Caco-2 (cell line): ENCODE data around the gene NUP133. TPM values are rescaled to one million over a fixed set of nuclear protein-coding genes. Genes with fewer than 3 reads are reported as not detected.

Experiments used
- BruUV-seq: library from RNA; stranded (reverse); fragments of 400-500 nt; replicated peaks from 2 replicates; lab custom pipeline; 2021; lab: Mats Ljungman, UMichigan
- CTCF ChIA-PET: fragments of 300-600 bp; sonication (Branson Sonifier 250); formaldehyde crosslinking; loops from one replicate; lab custom pipeline; 2022; ENCODE audit warnings: antibody characterized with exemption; lab: Charles Lee
- POLR2A ChIA-PET: fragments of 300-600 bp; sonication (Branson Sonifier 250); formaldehyde crosslinking; loops from one replicate; lab custom pipeline; 2022; ENCODE audit warnings: antibody characterized with exemption; lab: Charles Lee
- DNase-seq, 2 experiments: peaks; one replicate each; pipeline versions ENCODE4 v3.0.0 to v3.0.0-alpha.2; 2020 to 2022
- H3K27me3 ChIP-seq: replicated peaks from 2 replicates; pipeline ENCODE4 v1.6.0; 2011; ENCODE audit warnings: low read length; ENCODE audit not compliant: control insufficient read depth, insufficient read depth
- H3K36me3 ChIP-seq: 2 replicates; pipeline ENCODE4 v1.5.1; 2011; ENCODE audit warnings: low read length; ENCODE audit not compliant: control insufficient read depth, insufficient read depth
- H3K4me1 ChIP-seq: fragments of 250-450 bp; sonication (Bioruptor Pico); 2 replicates; pipeline ENCODE4 v1.5.1; 2020; ENCODE audit warnings: mild to moderate bottlenecking
- H3K4me3 ChIP-seq: 2 replicates; pipeline ENCODE4 v1.5.1; 2011; ENCODE audit warnings: low read depth, mild to moderate bottlenecking, control low read depth, low read length
- H3K9me3 ChIP-seq: fragments of 250-450 bp; sonication (Bioruptor Pico); 2 replicates; pipeline ENCODE4 v1.5.1; 2020; ENCODE audit warnings: mild to moderate bottlenecking, moderate library complexity
- H3K27ac Mint-ChIP-seq: one replicate; pipeline ENCODE4 v1.8.0; 2022; ENCODE audit warnings: mixed read lengths; ENCODE audit not compliant: unreplicated experiment
- H3K27me3 Mint-ChIP-seq: one replicate; pipeline ENCODE4 v1.8.0; 2022; ENCODE audit warnings: mixed read lengths; ENCODE audit not compliant: insufficient read depth, unreplicated experiment
- H3K36me3 Mint-ChIP-seq: one replicate; pipeline ENCODE4 v1.8.0; 2022; ENCODE audit warnings: mild to moderate bottlenecking, mixed read lengths; ENCODE audit not compliant: insufficient read depth, unreplicated experiment
- H3K4me1 Mint-ChIP-seq: one replicate; pipeline ENCODE4 v1.8.0; 2022; ENCODE audit warnings: low read depth, mixed read lengths; ENCODE audit not compliant: unreplicated experiment
- H3K4me3 Mint-ChIP-seq: one replicate; pipeline ENCODE4 v1.8.0; 2022; ENCODE audit warnings: mild to moderate bottlenecking, moderate library complexity, mixed read lengths; ENCODE audit not compliant: unreplicated experiment
- H3K9me3 Mint-ChIP-seq: one replicate; pipeline ENCODE4 v1.8.0; 2022; ENCODE audit warnings: mixed read lengths; ENCODE audit not compliant: unreplicated experiment
- CTCF ChIP-seq, 2 experiments: fragments of 200-600 bp in 1 of 2; IDR thresholded peaks; 1 replicate in 1 of 2; 2 replicates in 1 of 2; pipeline versions ENCODE4 v1.5.1 to v1.8.0; 2011 to 2022; ENCODE audit warnings: antibody characterized with exemption in 1 of 2, control low read depth in 1 of 2, inconsistent platforms in 1 of 2, low read depth in 1 of 2, low read length in 1 of 2, mild to moderate bottlenecking in 1 of 2, moderate library complexity in 1 of 2; ENCODE audit not compliant: insufficient read depth in 1 of 2, severe bottlenecking in 1 of 2, unreplicated experiment in 1 of 2
- intact Hi-C: fragments of 100-400 bp; cut with micrococcal nuclease; formaldehyde crosslinking; loops from one replicate; pipeline ENCODE4 v1.10.0; 2022; ENCODE audit not compliant: unreplicated experiment
- total RNA-seq: library from RNA; stranded (reverse); gene quantifications from 2 replicates; pipeline ENCODE4 v1.2.3, GENCODE V29; 2022

Gene NUP133
- total RNA-seq, 1 experiment from 2014 or later: 54.5 TPM

- Mint-ChIP-seq H3K4me1 (peaks cover 7% of the 10 kb centered on the region), H3K4me3 (no peak overlapping the region), H3K27ac (no peak overlapping the region), H3K27me3 (no peaks in the 10 kb centered on the region), H3K9me3 (no peaks in the 10 kb centered on the region), H3K36me3 (peaks cover 75% of the 10 kb centered on the region)
- ChIA-PET CTCF (interaction anchor here (0.6 to 1.4 kb wide), 7 partner anchors 9 to 228 kb away, joined by 3 to 18 read pairs (median 3); no protein-coding TSS in a partner anchor), POLR2A (interaction anchor here (1.4 kb wide), 1 partner anchor 26 kb away, joined by 4 read pairs; the partner anchor contains the start of gene NUP133)
- Histone ChIP-seq H3K4me3 (no peak overlapping the region), H3K4me1 (no peaks in the 10 kb centered on the region), H3K9me3 (no peaks in the 10 kb centered on the region), H3K27me3 (no peaks in the 10 kb centered on the region), H3K36me3 (no peaks in the 10 kb centered on the region; the same call in 1 of the 2 replicates)
- TF ChIP-seq CTCF (IDR thresholded peaks at IDR 0.05; ENCODE audit: insufficient read depth in 1 of 2, low read depth in 1 of 2, low read length in 1 of 2, severe bottlenecking in 1 of 2, unreplicated experiment in 1 of 2): no peak
- intact Hi-C loops: loop anchor here (1.0 kb wide), 1 partner anchor 224 kb away; no protein-coding TSS in a partner anchor
- BruUV-seq: no TSS peak
- DNase-seq: no peak
These were observed 25.6 kb downstream of the NUP133 start for GRCh38 chr1:229482511-229482910.

DNA sequence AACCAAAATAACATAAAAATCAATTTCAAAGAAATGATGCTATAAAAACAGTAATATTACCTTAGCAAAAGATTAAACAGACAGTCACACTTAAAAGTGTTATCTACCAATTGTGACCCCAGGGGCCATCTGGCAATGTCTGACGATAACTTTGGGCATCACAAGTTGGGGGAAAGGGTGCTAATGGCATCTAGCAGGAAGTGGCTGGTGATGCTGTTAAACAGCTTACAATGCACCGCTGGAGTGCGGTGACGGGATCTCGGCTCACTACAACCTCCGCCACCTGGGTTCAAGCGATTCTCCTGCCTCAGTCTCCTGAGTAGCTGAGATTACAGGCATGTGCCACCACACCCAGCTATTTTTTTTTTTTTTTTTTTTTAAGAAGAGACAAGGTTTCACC lies 27.6 kb downstream of the NUP133 start:
- peaks cover 76% of the 10 kb centered on the region for H3K36me3 Mint-ChIP-seq
- no peaks in the 10 kb centered on the region for H3K4me1 ChIP-seq
- no peak for DNase-seq
- intact Hi-C loops: no loop called here
- no TSS peak for BruUV-seq
- H3K27me3 Mint-ChIP-seq: no peaks in the 10 kb centered on the region
- H3K27me3 ChIP-seq: no peaks in the 10 kb centered on the region
- no peaks in the 10 kb centered on the region for H3K36me3 ChIP-seq
- no peak overlapping the region for H3K27ac Mint-ChIP-seq
- no peak overlapping the region for H3K4me3 ChIP-seq
- no peaks in the 10 kb centered on the region for H3K9me3 Mint-ChIP-seq
- CTCF ChIA-PET: no interaction called here
- no peaks in the 10 kb centered on the region for H3K9me3 ChIP-seq
- no peak for TF ChIP-seq CTCF (IDR thresholded peaks at IDR 0.05; ENCODE audit: insufficient read depth in 1 of 2, low read depth in 1 of 2, low read length in 1 of 2, severe bottlenecking in 1 of 2, unreplicated experiment in 1 of 2)
- peaks cover 7% of the 10 kb centered on the region for H3K4me1 Mint-ChIP-seq
- POLR2A ChIA-PET: no interaction called here
- no peak overlapping the region for H3K4me3 Mint-ChIP-seq

DNA sequence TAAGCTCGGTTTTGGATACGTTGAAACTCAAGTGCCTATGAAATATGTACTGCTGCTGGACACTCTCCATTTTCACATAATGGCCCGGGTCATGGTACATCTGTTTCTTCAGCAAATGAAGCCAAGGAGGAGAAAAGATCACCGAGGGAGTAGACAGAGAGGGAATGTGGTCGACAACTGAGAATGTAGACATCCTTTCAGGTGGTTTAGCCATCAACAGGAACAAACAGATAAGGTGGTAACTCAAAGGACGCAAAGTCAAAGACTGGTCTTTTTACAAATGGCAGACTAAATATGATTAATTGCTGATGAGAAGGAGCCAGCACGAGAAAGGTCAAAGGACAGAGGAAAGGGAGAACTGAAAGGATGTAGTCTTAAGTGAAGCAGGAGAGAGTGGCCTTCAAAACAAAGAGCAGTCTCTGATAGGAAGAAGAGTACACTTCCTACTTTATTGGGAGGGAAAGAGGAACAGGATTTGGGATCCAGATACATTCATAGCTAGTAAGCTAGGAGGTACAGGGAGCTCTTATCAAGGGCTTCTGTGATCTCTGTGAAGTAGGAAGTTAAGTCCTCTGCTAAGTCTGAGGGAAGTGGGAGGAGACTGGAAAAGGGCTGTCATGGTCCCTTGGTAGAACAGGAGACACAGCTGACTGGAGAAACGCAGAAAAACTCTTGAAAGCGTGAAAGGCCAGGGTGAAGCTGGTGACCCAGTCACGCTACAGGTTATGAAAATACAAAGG lies 28.3 kb downstream of the NUP133 start:
- H3K4me3 Mint-ChIP-seq: no peak overlapping the region
- POLR2A ChIA-PET: no interaction called here
- peaks cover 79% of the 10 kb centered on the region for H3K36me3 Mint-ChIP-seq
- H3K27ac Mint-ChIP-seq: no peak overlapping the region
- H3K9me3 ChIP-seq: no peaks in the 10 kb centered on the region
- intact Hi-C loops: no loop called here
- TF ChIP-seq CTCF (IDR thresholded peaks at IDR 0.05; ENCODE audit: insufficient read depth in 1 of 2, low read depth in 1 of 2, low read length in 1 of 2, severe bottlenecking in 1 of 2, unreplicated experiment in 1 of 2): no peak
- no peaks in the 10 kb centered on the region for H3K4me1 ChIP-seq
- H3K27me3 ChIP-seq: no peaks in the 10 kb centered on the region
- no peaks in the 10 kb centered on the region for H3K36me3 ChIP-seq
- peaks cover 7% of the 10 kb centered on the region for H3K4me1 Mint-ChIP-seq
- no peaks in the 10 kb centered on the region for H3K9me3 Mint-ChIP-seq
- CTCF ChIA-PET: no interaction called here
- no peak for DNase-seq
- BruUV-seq: no TSS peak
- no peak overlapping the region for H3K4me3 ChIP-seq
- H3K27me3 Mint-ChIP-seq: no peaks in the 10 kb centered on the region
